Measurements from ENCODE around the gene PPP1R1B. TPM values are rescaled to one million over a fixed set of nuclear protein-coding genes. Genes with fewer than 3 reads are reported as not detected.

The PPP1R1B gene
- total and polyA plus RNA-seq, 12 donors: 0.28 to 2.1 (median 0.66) TPM; not detected in 1

DNA sequence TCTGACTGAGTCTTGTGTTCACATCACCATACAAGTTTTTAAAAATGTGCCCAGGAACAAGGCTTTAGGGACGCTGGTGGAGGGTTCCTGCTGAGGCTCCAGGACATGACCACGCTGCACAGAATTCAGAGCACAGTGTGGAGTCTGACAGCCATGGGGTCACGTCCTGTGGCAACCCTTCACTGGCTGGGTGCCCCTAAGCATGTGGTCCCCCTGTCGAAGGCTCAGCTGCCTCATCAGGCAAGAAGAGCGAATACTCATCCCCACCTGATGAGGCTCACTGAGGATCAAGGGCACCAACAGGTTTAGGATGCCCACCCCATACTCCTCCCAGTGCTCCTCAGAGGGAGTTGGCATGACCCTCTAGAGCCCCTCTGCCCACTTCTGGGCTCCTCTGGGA lies 47.4 kb downstream of the PPP1R1B start:
- peaks cover 0 to 3% (median 0%) of the 10 kb centered on the region in 9 donors for H3K36me3 ChIP-seq
- no peaks in the 10 kb centered on the region for H3K9me3 ChIP-seq
- intact Hi-C loops (cut with DNase I): loop anchor here in 6 of 10 donors (5.0 to 10.0 kb wide), 5 partner anchors 37 to 58 kb away; partner anchors contain the start of genes MIEN1 (in 1 of the 6), PPP1R1B (in 1 of the 6) and STARD3 (in 1 of the 6)
- peaks cover 0 to 23% (median 3%) of the 10 kb centered on the region in 7 donors for H3K27me3 ChIP-seq
- TF ChIP-seq, protein P1, sequence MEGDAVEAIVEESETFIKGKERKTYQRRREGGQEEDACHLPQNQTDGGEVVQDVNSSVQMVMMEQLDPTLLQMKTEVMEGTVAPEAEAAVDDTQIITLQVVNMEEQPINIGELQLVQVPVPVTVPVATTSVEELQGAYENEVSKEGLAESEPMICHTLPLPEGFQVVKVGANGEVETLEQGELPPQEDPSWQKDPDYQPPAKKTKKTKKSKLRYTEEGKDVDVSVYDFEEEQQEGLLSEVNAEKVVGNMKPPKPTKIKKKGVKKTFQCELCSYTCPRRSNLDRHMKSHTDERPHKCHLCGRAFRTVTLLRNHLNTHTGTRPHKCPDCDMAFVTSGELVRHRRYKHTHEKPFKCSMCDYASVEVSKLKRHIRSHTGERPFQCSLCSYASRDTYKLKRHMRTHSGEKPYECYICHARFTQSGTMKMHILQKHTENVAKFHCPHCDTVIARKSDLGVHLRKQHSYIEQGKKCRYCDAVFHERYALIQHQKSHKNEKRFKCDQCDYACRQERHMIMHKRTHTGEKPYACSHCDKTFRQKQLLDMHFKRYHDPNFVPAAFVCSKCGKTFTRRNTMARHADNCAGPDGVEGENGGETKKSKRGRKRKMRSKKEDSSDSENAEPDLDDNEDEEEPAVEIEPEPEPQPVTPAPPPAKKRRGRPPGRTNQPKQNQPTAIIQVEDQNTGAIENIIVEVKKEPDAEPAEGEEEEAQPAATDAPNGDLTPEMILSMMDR (IDR thresholded peaks at IDR 0.05): no peak
- peaks cover 42 to 88% (median 59%) of the 10 kb centered on the region in 9 donors for H3K4me1 ChIP-seq
- H3K4me3 ChIP-seq: no peak overlapping the region
- 79 to 82% methylated on average over 5 of the region's 5 CpGs for WGBS, 2 donors
- DNase-seq (no peak), ATAC-seq (no peak)
- H3K27ac ChIP-seq: peak overlapping the region in 8 of 10 donors; percentile 61 to 95 (median 88)

DNA sequence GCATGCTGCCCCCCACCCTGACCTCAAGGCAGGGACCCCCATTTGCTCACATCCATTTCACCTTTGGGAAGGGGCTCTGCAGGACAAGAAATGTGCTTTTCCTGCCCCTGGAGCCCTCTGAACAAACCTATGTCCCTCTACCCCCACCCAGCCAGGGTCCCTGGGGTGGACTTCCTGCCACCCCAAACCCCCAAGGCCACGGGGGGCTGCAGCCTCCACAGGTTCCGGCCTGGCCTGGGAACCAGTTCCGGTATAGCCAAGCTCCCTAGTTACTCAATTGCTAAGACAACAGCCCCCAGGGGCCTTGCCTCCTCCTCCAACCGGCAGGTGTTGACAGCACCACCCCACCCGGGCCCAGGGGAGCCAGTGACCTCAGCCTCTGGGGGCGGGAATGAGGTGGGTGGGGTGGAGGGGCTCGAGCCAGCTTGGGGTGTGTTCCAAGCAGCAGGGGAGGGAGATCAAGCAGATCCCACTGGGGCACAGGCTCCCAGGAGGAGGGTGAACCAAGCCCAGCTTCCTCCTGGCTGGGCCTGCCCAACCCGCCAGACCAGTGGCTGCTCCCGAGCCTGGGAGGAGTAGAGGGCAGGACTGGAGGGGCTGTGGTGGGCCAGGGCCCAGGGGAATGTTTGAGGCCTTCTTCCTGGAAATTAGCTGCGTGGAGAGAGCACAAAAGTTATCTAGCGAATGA lies 48.1 kb downstream of the PPP1R1B start:
- Histone ChIP-seq H3K36me3 (peaks cover 0 to 3% (median 0%) of the 10 kb centered on the region in 9 donors), H3K27ac (peak overlapping the region; percentile 61 to 95 (median 88)), H3K4me1 (peaks cover 47 to 88% (median 66%) of the 10 kb centered on the region in 9 donors), H3K27me3 (peaks cover 0 to 16% (median 0%) of the 10 kb centered on the region in 7 donors), H3K9me3 (no peaks in the 10 kb centered on the region), H3K4me3 (no peak overlapping the region)
- peak; percentile 6 to 41 (median 20) for ATAC-seq
- TF ChIP-seq, protein P1 (IDR thresholded peaks at IDR 0.05): no peak
- peak in 1 of 2 donors; percentile 72 for DNase-seq
- intact Hi-C loops (cut with DNase I): loop anchor here in 6 of 10 donors (5.0 to 10.0 kb wide), 5 partner anchors 38 to 57 kb away; partner anchors contain the start of genes MIEN1 (in 1 of the 6), PPP1R1B (in 1 of the 6) and STARD3 (in 1 of the 6)
- 16 to 29% methylated on average over 11 of the region's 11 CpGs for WGBS, 2 donors

DNA sequence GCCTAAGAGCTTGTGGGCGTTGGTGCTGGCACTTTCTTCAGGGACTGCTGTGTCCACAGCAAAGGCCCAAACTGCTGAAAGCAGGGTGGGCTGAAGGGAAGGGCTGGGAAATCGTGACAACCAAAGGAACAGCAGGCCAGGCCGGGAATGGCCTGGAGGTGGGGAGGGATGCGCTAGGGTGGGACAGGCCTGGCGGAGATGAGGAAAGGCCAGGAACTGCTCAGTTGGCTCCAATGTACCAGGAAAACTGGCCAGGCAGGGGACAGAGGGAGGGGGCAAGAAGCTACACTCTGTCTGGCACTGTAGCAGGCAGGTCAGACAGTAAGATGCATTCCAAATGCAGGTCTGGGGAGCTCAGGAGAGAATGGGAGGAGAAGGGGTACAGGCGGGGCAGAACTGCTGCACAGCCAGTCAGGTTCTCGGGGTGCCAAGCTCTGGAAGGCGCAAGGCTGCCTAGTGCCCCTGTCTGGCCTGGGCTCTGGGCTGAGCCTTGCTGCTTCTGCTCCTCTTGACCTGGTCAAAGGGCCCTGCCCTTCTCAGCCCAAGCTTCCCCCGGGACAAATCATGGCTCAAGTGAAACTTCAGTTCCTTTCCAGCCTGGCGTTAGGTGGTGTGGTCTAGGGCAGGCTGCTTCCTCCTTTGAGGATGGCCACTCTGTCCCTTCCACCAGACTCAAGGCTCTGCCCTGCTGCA lies 48.8 kb downstream of the PPP1R1B start:
- Histone ChIP-seq H3K9me3 (no peaks in the 10 kb centered on the region), H3K27me3 (peaks cover 0 to 9% (median 0%) of the 10 kb centered on the region in 7 donors), H3K4me1 (peaks cover 47 to 88% (median 73%) of the 10 kb centered on the region in 9 donors), H3K36me3 (peaks cover 0 to 9% (median 0%) of the 10 kb centered on the region in 9 donors), H3K4me3 (no peak overlapping the region), H3K27ac (peak overlapping the region; percentile 61 to 95 (median 88))
- DNase-seq (no peak), ATAC-seq (no peak)
- intact Hi-C loops (cut with DNase I): loop anchor here in 1 of 10 donors (10.0 kb wide), 1 partner anchor 51 kb away; the partner anchor contains the start of gene PPP1R1B
- TF ChIP-seq, protein P1 (IDR thresholded peaks at IDR 0.05): no peak
- 61 to 66% methylated on average over 10 of the region's 10 CpGs for WGBS, 2 donors

DNA sequence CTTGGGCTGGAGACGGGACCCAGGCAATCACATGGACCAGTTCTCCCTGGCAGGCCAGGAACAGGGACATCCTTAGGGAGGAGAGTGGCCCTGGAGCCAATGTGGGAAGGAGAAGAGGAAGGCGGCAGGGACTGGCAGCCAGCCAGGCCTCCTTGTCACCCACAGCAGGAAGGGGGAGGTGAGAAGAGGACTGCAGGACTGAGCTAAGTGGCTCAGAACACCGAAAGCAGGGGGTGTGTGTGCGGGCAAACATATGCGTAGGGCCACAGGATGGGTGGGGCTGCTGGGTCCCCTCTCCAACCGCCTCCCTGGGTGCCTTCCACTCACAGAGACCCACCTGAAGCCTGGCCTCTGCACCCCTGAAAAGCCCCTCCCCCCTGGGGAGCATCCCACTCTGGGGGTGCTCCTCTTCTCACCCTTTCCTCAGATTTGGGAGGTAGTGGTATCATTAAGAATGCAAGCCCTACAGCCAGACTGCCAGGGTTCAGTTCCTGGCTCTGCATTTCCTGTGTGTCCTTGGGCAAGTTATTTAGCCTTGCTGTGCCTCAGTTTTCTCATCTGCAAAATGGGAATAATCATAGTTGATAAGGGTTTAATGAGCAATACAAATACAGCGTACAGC lies 49.6 kb downstream of the PPP1R1B start:
- peaks cover 0 to 3% (median 0%) of the 10 kb centered on the region in 7 donors for H3K27me3 ChIP-seq
- H3K4me3 ChIP-seq: no peak overlapping the region
- intact Hi-C loops (cut with DNase I): loop anchor here in 1 of 10 donors (10.0 kb wide), 1 partner anchor 52 kb away; the partner anchor contains the start of gene PPP1R1B
- no peaks in the 10 kb centered on the region for H3K9me3 ChIP-seq
- H3K4me1 ChIP-seq: peaks cover 42 to 85% (median 65%) of the 10 kb centered on the region in 9 donors
- ATAC-seq (peak; percentile 9 to 48 (median 34)), DNase-seq (peak; percentile 69 to 78)
- H3K27ac ChIP-seq: peak overlapping the region; percentile 61 to 95 (median 88)
- TF ChIP-seq, protein P1 (IDR thresholded peaks at IDR 0.05): no peak
- H3K36me3 ChIP-seq: peaks cover 0 to 16% (median 0%) of the 10 kb centered on the region in 9 donors
- WGBS, 2 donors: 24 to 30% methylated on average over 7 of the region's 7 CpGs
